WTC11 (cell line): ENCODE measurements around the gene TRIM66. TPM values are rescaled to one million over a fixed set of nuclear protein-coding genes. Genes with fewer than 3 reads are reported as not detected.

Experiments used
- ATAC-seq: fragments of 200-7000 bp; cut with Tn5 transposase; 2 replicates; pipeline ENCODE4 v1.10.0; 2021; ENCODE audit warnings: mild to moderate bottlenecking, moderate library complexity
- CTCF ChIA-PET: fragments of 300-600 bp; sonication (Branson Sonifier 250); formaldehyde crosslinking; loops from one replicate; lab custom pipeline; 2021; ENCODE audit warnings: antibody characterized with exemption; lab: Charles Lee
- POLR2A ChIA-PET: fragments of 350-600 bp; sonication (Branson Sonifier 250); formaldehyde crosslinking; loops from one replicate; lab custom pipeline; 2021; ENCODE audit warnings: antibody characterized with exemption; lab: Charles Lee
- DNase-seq: peaks from one replicate; pipeline ENCODE4 v3.0.0; 2021; ENCODE audit warnings: low spot score
- H3K27ac Mint-ChIP-seq: 2 replicates; pipeline ENCODE4 v1.8.0; 2021; ENCODE audit warnings: mixed read lengths
- H3K27me3 Mint-ChIP-seq: 2 replicates; pipeline ENCODE4 v1.8.0; 2021; ENCODE audit warnings: low read depth, mild to moderate bottlenecking, moderate library complexity, mixed read lengths
- H3K36me3 Mint-ChIP-seq: 2 replicates; pipeline ENCODE4 v1.8.0; 2021; ENCODE audit warnings: mixed read lengths
- H3K4me1 Mint-ChIP-seq: 2 replicates; pipeline ENCODE4 v1.8.0; 2022; ENCODE audit warnings: mixed read lengths
- H3K4me3 Mint-ChIP-seq: 2 replicates; pipeline ENCODE4 v1.8.0; 2021; ENCODE audit warnings: mild to moderate bottlenecking, moderate library complexity, mixed read lengths
- H3K9me3 Mint-ChIP-seq: 2 replicates; pipeline ENCODE4 v1.8.0; 2021; ENCODE audit warnings: mixed read lengths
- CREB1 ChIP-seq: sonication (generic); formaldehyde crosslinking; IDR thresholded peaks from 2 replicates; pipeline ENCODE4 v1.8.0; 2023; ENCODE audit warnings: mild to moderate bottlenecking, missing genetic modification reagents
- E2F4 ChIP-seq: sonication (generic); formaldehyde crosslinking; IDR thresholded peaks from 2 replicates; pipeline ENCODE4 v1.8.1; 2022; ENCODE audit warnings: low read depth, mild to moderate bottlenecking, moderate library complexity, missing genetic modification reagents, borderline replicate concordance
- ELF4 ChIP-seq: sonication (generic); formaldehyde crosslinking; IDR thresholded peaks from 2 replicates; pipeline ENCODE4 v1.8.1; 2022; ENCODE audit warnings: low read depth, mild to moderate bottlenecking, moderate library complexity, missing genetic modification reagents
- ERG ChIP-seq: fragments of 250-450 bp; sonication (Bioruptor Pico); IDR thresholded peaks from 2 replicates; pipeline ENCODE4 v1.8.0; 2021; ENCODE audit warnings: mild to moderate bottlenecking
- FOXP1 ChIP-seq: sonication (generic); formaldehyde crosslinking; IDR thresholded peaks from 2 replicates; pipeline ENCODE4 v1.8.0; 2022; ENCODE audit warnings: missing genetic modification reagents, mild to moderate bottlenecking, moderate library complexity, borderline replicate concordance
- HMGA2 ChIP-seq: fragments of 250-450 bp; sonication (Bioruptor Pico); IDR thresholded peaks from 2 replicates; pipeline ENCODE4 v1.4.0; 2021; ENCODE audit warnings: mild to moderate bottlenecking, moderate library complexity
- IRF2 ChIP-seq: sonication (generic); formaldehyde crosslinking; IDR thresholded peaks from 2 replicates; pipeline ENCODE4 v1.8.0; 2022; ENCODE audit warnings: low read depth, missing genetic modification reagents, borderline replicate concordance
- KAT7 ChIP-seq: sonication (generic); formaldehyde crosslinking; IDR thresholded peaks from 2 replicates; pipeline ENCODE4 v1.8.1; 2023; ENCODE audit warnings: missing genetic modification reagents, mild to moderate bottlenecking, borderline replicate concordance
- NR1H2 ChIP-seq: sonication (generic); formaldehyde crosslinking; IDR thresholded peaks from 2 replicates; pipeline ENCODE4 v1.9.0; 2021; ENCODE audit warnings: mild to moderate bottlenecking, moderate library complexity, missing genetic modification reagents
- PREB ChIP-seq: sonication (generic); formaldehyde crosslinking; IDR thresholded peaks from 2 replicates; pipeline ENCODE4 v1.8.1; 2022; ENCODE audit warnings: mild to moderate bottlenecking, missing genetic modification reagents, moderate library complexity, borderline replicate concordance
- SOX15 ChIP-seq: fragments of 250-450 bp; sonication (Bioruptor Pico); IDR thresholded peaks from 2 replicates; pipeline ENCODE4 v1.9.0; 2021; ENCODE audit warnings: mild to moderate bottlenecking
- USF2 ChIP-seq: sonication (generic); formaldehyde crosslinking; IDR thresholded peaks from 2 replicates; pipeline ENCODE4 v1.8.1; 2023; ENCODE audit warnings: mild to moderate bottlenecking, missing genetic modification reagents, moderate library complexity
- ZNF138 ChIP-seq: sonication (generic); formaldehyde crosslinking; conservative IDR thresholded peaks from 2 replicates; pipeline ENCODE4 v1.8.1; 2022; ENCODE audit warnings: mild to moderate bottlenecking, moderate library complexity, missing genetic modification reagents
- ZNF219 ChIP-seq: sonication (generic); formaldehyde crosslinking; IDR thresholded peaks from 2 replicates; pipeline ENCODE4 v1.8.0; 2023; ENCODE audit warnings: missing genetic modification reagents, mild to moderate bottlenecking, borderline replicate concordance
- total RNA-seq: library from RNA; stranded (reverse); gene quantifications from 3 replicates; pipeline ENCODE4 v1.2.3, GENCODE V29; 2021

Gene TRIM66
- total RNA-seq, 1 experiment from 2014 or later: 5.6 TPM

GRCh38 chr11:8665222-8665621 lies 17.2 kb downstream of the TRIM66 start:
- POLR2A ChIA-PET: no interaction called here
- DNase-seq: no peak
- Mint-ChIP-seq H3K4me3 (no peak overlapping the region), H3K9me3 (no peaks in the 10 kb centered on the region), H3K36me3 (no peaks in the 10 kb centered on the region), H3K27me3 (no peaks in the 10 kb centered on the region), H3K4me1 (peaks cover 5% of the 10 kb centered on the region), H3K27ac (no peak overlapping the region)
- TF ChIP-seq FOXP1 (CRISPR knock-in tag) (no peak), ZNF138 (CRISPR knock-in tag) (no peak), E2F4 (CRISPR knock-in tag) (no peak), USF2 (CRISPR knock-in tag) (no peak), ZNF219 (no peak), NR1H2 (CRISPR knock-in tag) (no peak)
- no peak for ATAC-seq
- CTCF ChIA-PET: interaction anchor here (0.6 to 0.7 kb wide), 2 partner anchors 104 to 1714 kb away, joined by 4 read pairs; no protein-coding TSS in a partner anchor

- no peak overlapping the region for H3K27ac Mint-ChIP-seq
- CTCF ChIA-PET: interaction anchor here (0.6 to 1.2 kb wide), 2 partner anchors 94 to 444 kb away, joined by 3 read pairs; no protein-coding TSS in a partner anchor
Measured at GRCh38 chr11:8661001-8661795, 21.3 kb downstream of the TRIM66 start.

More at GRCh38 chr11:8661001-8661795, 21.3 kb downstream of the TRIM66 start:
- ATAC-seq (no peak), DNase-seq (no peak)
- Mint-ChIP-seq H3K4me3 (no peak overlapping the region), H3K4me1 (peaks cover 13% of the 10 kb centered on the region), H3K27me3 (no peaks in the 10 kb centered on the region), H3K9me3 (no peaks in the 10 kb centered on the region), H3K36me3 (no peaks in the 10 kb centered on the region)
- POLR2A ChIA-PET: interaction anchor here (0.6 kb wide), 1 partner anchor 122 kb away, joined by 3 read pairs; no protein-coding TSS in a partner anchor
- TF ChIP-seq ELF4 (CRISPR knock-in tag) (no peak), ZNF219 (no peak), ERG (CRISPR knock-in tag) (no peak), SOX15 (CRISPR knock-in tag) (no peak), CREB1 (CRISPR knock-in tag) (no peak), HMGA2 (CRISPR knock-in tag) (no peak), PREB (CRISPR knock-in tag) (no peak), KAT7 (CRISPR knock-in tag) (no peak), IRF2 (CRISPR knock-in tag) (no peak), E2F4 (CRISPR knock-in tag) (no peak)
